HG03159 (cell line): ENCODE measurements around the gene CUX1.
"Not testable (repeated sequence)": the region's sequence is repeated elsewhere in the genome, so short reads cannot be mapped to it uniquely, and the experiment has no call there.

Experiments
- ATAC-seq: cut with Tn5 transposase; IDR thresholded peaks from one replicate; pipeline ENCODE4 v1.9.1; 2021; ENCODE audit warnings: mild to moderate bottlenecking, moderate library complexity; ENCODE audit not compliant: unreplicated experiment

CUX1 gene

GRCh38 chr7:101824440-101824839 is 7.0 kb downstream of the CUX1 start:
- ATAC-seq = no peak

- ATAC-seq = no peak
Measured at GRCh38 chr7:101826081-101826835, 8.8 kb downstream of the CUX1 start.

- no peak for ATAC-seq
Measured at GRCh38 chr7:101828301-101829020, 11.0 kb downstream of the CUX1 start.

- ATAC-seq = no peak
Measured at GRCh38 chr7:101829374-101829773, 11.9 kb downstream of the CUX1 start.

GRCh38 chr7:101829821-101830220 is 12.4 kb downstream of the CUX1 start:
- ATAC-seq = no peak

GRCh38 chr7:101831396-101831795 is 14.0 kb downstream of the CUX1 start:
- not testable (repeated sequence) for ATAC-seq

GRCh38 chr7:101832205-101832631 is 14.8 kb downstream of the CUX1 start:
- ATAC-seq = no peak

GRCh38 chr7:101832685-101833375 is 15.4 kb downstream of the CUX1 start:
- ATAC-seq = no peak

- ATAC-seq = no peak
Measured at GRCh38 chr7:101833799-101834198, 16.4 kb downstream of the CUX1 start.

- no peak for ATAC-seq
Measured at GRCh38 chr7:101835136-101835535, 17.7 kb downstream of the CUX1 start.

GRCh38 chr7:101837433-101837832 is 20.0 kb downstream of the CUX1 start:
- not testable (repeated sequence) for ATAC-seq

- no peak for ATAC-seq
Measured at GRCh38 chr7:101838837-101839483, 21.5 kb downstream of the CUX1 start.

- no peak for ATAC-seq
Measured at GRCh38 chr7:101841328-101841727, 23.9 kb downstream of the CUX1 start.

GRCh38 chr7:101843293-101844271 is 26.2 kb downstream of the CUX1 start:
- ATAC-seq = no peak

GRCh38 chr7:101845974-101846373 is 28.5 kb downstream of the CUX1 start:
- no peak for ATAC-seq

- ATAC-seq = no peak
Measured at GRCh38 chr7:101846800-101847538, 29.5 kb downstream of the CUX1 start.

- ATAC-seq = no peak
Measured at GRCh38 chr7:101848208-101848951, 31.0 kb downstream of the CUX1 start.

- ATAC-seq = not testable (repeated sequence)
Measured at GRCh38 chr7:101849314-101849713, 31.9 kb downstream of the CUX1 start.

GRCh38 chr7:101852364-101852763 is 34.9 kb downstream of the CUX1 start:
- not testable (repeated sequence) for ATAC-seq
